ENCODE data around the gene SSX4B.
"Not testable (repeated sequence)": the region's sequence is repeated elsewhere in the genome, so short reads cannot be mapped to it uniquely, and the experiment has no call there.

Gene SSX4B

GRCh38 chrX:48427027-48427716 is 15.4 kb upstream of the SSX4B start:
- not testable (repeated sequence) for H3K27me3 ChIP-seq (ENCODE audit: insufficient read depth, low read length); H3K4me3 ChIP-seq (ENCODE audit: low read length); H3K27ac ChIP-seq (ENCODE audit: low read length); H3K36me3 ChIP-seq (ENCODE audit: insufficient read depth, low read depth, low read length); H3K9me3 ChIP-seq (ENCODE audit: insufficient read depth, low read depth, low read length); H3K9ac ChIP-seq (ENCODE audit: low read depth, low read length); H3K4me1 ChIP-seq (ENCODE audit: insufficient read depth, low read length)

GRCh38 chrX:48397825-48398224 is 13.9 kb downstream of the SSX4B start:
- not testable (repeated sequence) for H3K27ac ChIP-seq (ENCODE audit: low read length); H3K4me3 ChIP-seq (ENCODE audit: low read length); H3K9me3 ChIP-seq (ENCODE audit: insufficient read depth, low read depth, low read length); H3K9ac ChIP-seq (ENCODE audit: low read depth, low read length); H3K27me3 ChIP-seq (ENCODE audit: insufficient read depth, low read length); H3K4me1 ChIP-seq (ENCODE audit: insufficient read depth, low read length); H3K36me3 ChIP-seq (ENCODE audit: insufficient read depth, low read depth, low read length)

DNA sequence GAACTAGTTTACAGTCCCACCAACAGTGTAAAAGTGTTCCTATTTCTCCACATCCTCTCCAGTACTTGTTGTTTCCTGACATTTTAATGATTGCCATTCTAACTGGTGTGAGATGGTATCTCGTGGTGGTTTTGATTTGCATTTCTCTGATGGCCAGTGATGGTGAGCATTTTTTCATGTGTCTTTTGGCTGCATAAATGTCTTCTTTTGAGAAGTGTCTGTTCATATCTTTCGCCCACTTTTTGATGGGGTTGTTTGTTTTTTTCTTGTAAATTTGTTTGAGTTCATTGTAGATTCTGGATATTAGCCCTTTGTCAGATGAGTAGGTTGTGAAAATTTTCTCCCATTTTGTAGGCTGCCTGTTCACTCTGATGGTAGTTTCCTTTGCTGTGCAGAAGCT is 14.8 kb downstream of the SSX4B start:
- not testable (repeated sequence) for H3K9me3 ChIP-seq (ENCODE audit: insufficient read depth, low read depth, low read length); H3K36me3 ChIP-seq (ENCODE audit: insufficient read depth, low read depth, low read length); H3K27ac ChIP-seq (ENCODE audit: low read length); H3K4me3 ChIP-seq (ENCODE audit: low read length); H3K9ac ChIP-seq (ENCODE audit: low read depth, low read length); H3K27me3 ChIP-seq (ENCODE audit: insufficient read depth, low read length); H3K4me1 ChIP-seq (ENCODE audit: insufficient read depth, low read length)

- H3K36me3 ChIP-seq (ENCODE audit: insufficient read depth, low read depth, low read length); H3K9ac ChIP-seq (ENCODE audit: low read depth, low read length); H3K27ac ChIP-seq (ENCODE audit: low read length); H3K9me3 ChIP-seq (ENCODE audit: insufficient read depth, low read depth, low read length); H3K4me1 ChIP-seq (ENCODE audit: insufficient read depth, low read length); H3K4me3 ChIP-seq (ENCODE audit: low read length); H3K27me3 ChIP-seq (ENCODE audit: insufficient read depth, low read length): not testable (repeated sequence)
These were observed 28.5 kb downstream of the SSX4B start, which contains the start of gene SSX4 for GRCh38 chrX:48383239-48383638. SSX4 (plus strand) TSS chrX:48383539; CDS start chrX:48384054, 515 bp downstream.

DNA sequence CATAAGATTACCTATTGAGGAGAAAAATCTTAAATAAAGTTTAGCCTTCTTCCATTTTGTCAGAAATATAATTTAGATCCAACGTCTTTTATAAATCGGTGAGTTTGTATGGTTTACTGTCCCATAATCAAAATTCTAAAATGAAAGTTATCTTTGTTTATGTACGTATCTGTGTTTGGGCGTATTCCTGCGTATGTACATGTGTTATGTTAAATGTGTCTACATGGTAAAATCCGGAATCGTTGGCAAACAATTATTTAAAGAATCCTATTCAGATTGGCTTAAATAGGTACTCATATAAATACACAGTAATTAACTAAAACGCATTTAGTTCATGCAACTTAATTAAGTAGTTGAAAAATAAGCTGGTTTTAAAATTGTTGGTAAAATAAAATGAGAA is 41.4 kb downstream of the SSX4B start:
- not testable (repeated sequence) for H3K4me3 ChIP-seq (ENCODE audit: low read length); H3K27ac ChIP-seq (ENCODE audit: low read length); H3K9me3 ChIP-seq (ENCODE audit: insufficient read depth, low read depth, low read length); H3K27me3 ChIP-seq (ENCODE audit: insufficient read depth, low read length); H3K9ac ChIP-seq (ENCODE audit: low read depth, low read length); H3K4me1 ChIP-seq (ENCODE audit: insufficient read depth, low read length); H3K36me3 ChIP-seq (ENCODE audit: insufficient read depth, low read depth, low read length)

DNA sequence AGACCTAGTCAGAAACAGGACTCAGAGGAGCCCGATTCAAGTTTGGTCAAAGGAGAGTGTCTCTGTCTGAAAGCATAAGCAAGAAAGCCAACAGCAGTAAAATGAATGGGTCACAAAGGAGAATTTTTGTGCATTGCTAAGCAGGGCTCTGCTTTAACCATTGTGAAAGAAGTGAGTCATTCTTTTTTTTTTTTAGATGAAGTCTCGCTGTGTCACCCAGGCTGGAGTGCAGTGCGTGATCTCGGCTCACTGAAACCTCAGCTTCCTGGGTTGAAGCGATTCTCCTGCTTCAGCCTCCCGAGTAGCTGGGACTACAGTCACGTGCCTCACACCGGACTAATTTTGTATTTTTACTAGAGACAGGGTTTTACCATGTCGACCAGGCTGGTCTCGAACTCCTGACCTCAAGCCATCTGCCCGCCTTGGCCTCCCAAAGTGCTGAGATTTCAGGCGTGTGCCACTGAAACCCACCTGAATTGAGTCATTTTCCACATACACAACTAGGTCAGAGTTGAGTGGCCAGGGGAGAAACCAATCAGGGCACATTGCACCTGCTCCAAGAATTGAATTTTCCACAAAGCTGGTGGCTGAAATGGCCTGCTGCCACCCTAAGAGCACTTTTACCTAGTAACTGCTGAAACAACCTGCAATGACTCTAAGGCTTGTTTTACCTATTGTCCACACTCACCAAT is 43.9 kb downstream of the SSX4B start:
- not testable (repeated sequence) for H3K4me1 ChIP-seq (ENCODE audit: insufficient read depth, low read length); H3K9ac ChIP-seq (ENCODE audit: low read depth, low read length); H3K36me3 ChIP-seq (ENCODE audit: insufficient read depth, low read depth, low read length); H3K27ac ChIP-seq (ENCODE audit: low read length); H3K9me3 ChIP-seq (ENCODE audit: insufficient read depth, low read depth, low read length); H3K4me3 ChIP-seq (ENCODE audit: low read length); H3K27me3 ChIP-seq (ENCODE audit: insufficient read depth, low read length)

DNA sequence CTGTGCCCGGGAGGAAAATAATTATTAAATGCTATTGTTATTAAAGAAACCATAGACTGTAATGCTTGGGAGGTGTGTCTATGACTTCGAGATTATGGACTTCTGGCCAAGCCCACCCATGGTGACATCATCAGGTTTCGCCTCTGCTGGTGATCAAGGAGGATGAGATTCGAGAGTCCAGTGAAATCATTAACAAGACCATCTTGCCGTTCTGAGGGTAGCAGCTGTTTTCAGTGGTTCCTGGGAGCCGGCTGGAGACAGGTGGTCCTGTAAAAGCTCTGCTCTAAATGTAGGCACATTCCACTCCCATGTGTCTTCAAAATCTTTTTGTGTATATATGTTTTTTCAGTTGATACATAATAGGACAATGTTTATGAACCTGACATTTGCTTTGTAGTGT is 52.5 kb downstream of the SSX4B start:
- not testable (repeated sequence) for H3K9me3 ChIP-seq (ENCODE audit: insufficient read depth, low read depth, low read length); H3K9ac ChIP-seq (ENCODE audit: low read depth, low read length); H3K4me3 ChIP-seq (ENCODE audit: low read length); H3K4me1 ChIP-seq (ENCODE audit: insufficient read depth, low read length); H3K36me3 ChIP-seq (ENCODE audit: insufficient read depth, low read depth, low read length); H3K27ac ChIP-seq (ENCODE audit: low read length); H3K27me3 ChIP-seq (ENCODE audit: insufficient read depth, low read length)

- H3K27me3 ChIP-seq (ENCODE audit: insufficient read depth, low read length) = no peaks in the 10 kb centered on the region
- H3K27ac ChIP-seq (ENCODE audit: low read length) = no peak overlapping the region
- H3K9ac ChIP-seq (ENCODE audit: low read depth, low read length) = no peak overlapping the region
- H3K36me3 ChIP-seq (ENCODE audit: insufficient read depth, low read depth, low read length) = no peaks in the 10 kb centered on the region
- H3K9me3 ChIP-seq (ENCODE audit: insufficient read depth, low read depth, low read length) = no peaks in the 10 kb centered on the region
- H3K4me1 ChIP-seq (ENCODE audit: insufficient read depth, low read length) = no peaks in the 10 kb centered on the region
- H3K4me3 ChIP-seq (ENCODE audit: low read length) = no peak overlapping the region
These were observed 54.1 kb downstream of the SSX4B start for GRCh38 chrX:48357681-48358080.

GRCh38 chrX:48356315-48357094 is 55.3 kb downstream of the SSX4B start, which contains the start of gene SSX3:
SSX3 (minus strand) TSS chrX:48356703; CDS start chrX:48355249, 1,454 bp downstream.
- not testable (repeated sequence) for H3K27ac ChIP-seq (ENCODE audit: low read length); H3K9ac ChIP-seq (ENCODE audit: low read depth, low read length); H3K36me3 ChIP-seq (ENCODE audit: insufficient read depth, low read depth, low read length); H3K9me3 ChIP-seq (ENCODE audit: insufficient read depth, low read depth, low read length); H3K4me1 ChIP-seq (ENCODE audit: insufficient read depth, low read length); H3K4me3 ChIP-seq (ENCODE audit: low read length); H3K27me3 ChIP-seq (ENCODE audit: insufficient read depth, low read length)
